Neural cell (in vitro differentiated cells): ENCODE data around the gene SNAPC5. TPM values are rescaled to one million over a fixed set of nuclear protein-coding genes. Genes with fewer than 3 reads are reported as not detected.

ENCODE experiments used
- H2AFZ ChIP-seq: fragments of 200-600, 300-800 bp; sonication (generic), shearing (Covaris generic); 2 replicates; pipeline ENCODE4 v1.6.0; 2014; ENCODE audit warnings: low read depth, mild to moderate bottlenecking, antibody characterized with exemption, low read length, moderate library complexity
- H3F3A ChIP-seq: fragments of 200-600 bp; shearing (Covaris generic); 2 replicates; pipeline ENCODE4 v1.6.1; 2016; ENCODE audit warnings: mild to moderate bottlenecking, moderate library complexity, mixed read lengths, antibody characterized with exemption, low read length; ENCODE audit not compliant: insufficient read depth, poor library complexity, severe bottlenecking
- H3K27ac ChIP-seq: fragments of 200-600, 300-800 bp; sonication (generic), shearing (Covaris generic); 2 replicates; pipeline ENCODE4 v1.5.1; 2014; ENCODE audit warnings: mild to moderate bottlenecking, low read length, moderate library complexity
- H3K27me3 ChIP-seq: fragments of 300-800, 200-600 bp; sonication (generic), shearing (Covaris generic); 2 replicates; pipeline ENCODE4 v1.6.0; 2014; ENCODE audit warnings: mild to moderate bottlenecking, low read depth, low read length, moderate library complexity; ENCODE audit not compliant: insufficient read depth
- H3K36me3 ChIP-seq: fragments of 300-800, 200-600 bp; sonication (generic), shearing (Covaris generic); 2 replicates; pipeline ENCODE4 v1.5.1; 2014; ENCODE audit warnings: mild to moderate bottlenecking, antibody characterized with exemption, low read length, moderate library complexity; ENCODE audit not compliant: insufficient read depth
- H3K4me2 ChIP-seq: fragments of 300-800, 200-600 bp; sonication (generic), shearing (Covaris generic); 2 replicates; pipeline ENCODE4 v1.6.0; 2014; ENCODE audit warnings: mild to moderate bottlenecking, low read length
- H3K4me3 ChIP-seq: fragments of 300-800, 200-600 bp; sonication (generic), shearing (Covaris generic); 2 replicates; pipeline ENCODE4 v1.5.1; 2014; ENCODE audit warnings: mild to moderate bottlenecking, low read length, moderate library complexity
- H3K79me2 ChIP-seq: fragments of 200-600 bp; shearing (Covaris generic); replicated peaks from 2 replicates; pipeline ENCODE4 v1.6.0; 2014; ENCODE audit warnings: mild to moderate bottlenecking, low read length, moderate library complexity; ENCODE audit not compliant: insufficient read depth
- H3K9ac ChIP-seq: fragments of 300-800, 200-600 bp; sonication (generic), shearing (Covaris generic); 2 replicates; pipeline ENCODE4 v1.6.1; 2016; ENCODE audit warnings: mild to moderate bottlenecking, low read length, mixed read lengths
- H3K9me2 ChIP-seq: fragments of 200-600 bp; shearing (Covaris generic); 2 replicates; pipeline ENCODE4 v1.6.1; 2016; ENCODE audit warnings: mild to moderate bottlenecking, low read length, mixed read lengths; ENCODE audit not compliant: insufficient read depth
- H3K9me3 ChIP-seq: fragments of 200-600, 300-800 bp; sonication (generic), shearing (Covaris generic); 2 replicates; pipeline ENCODE4 v1.6.1; 2016; ENCODE audit warnings: mild to moderate bottlenecking, mixed run types, low read length, moderate library complexity, mixed read lengths
- H4K20me1 ChIP-seq: fragments of 200-600 bp; shearing (Covaris generic); 2 replicates; pipeline ENCODE4 v1.6.1; 2016; ENCODE audit warnings: mild to moderate bottlenecking, mixed run types; ENCODE audit not compliant: insufficient read depth
- CTCF ChIP-seq: fragments of 450-650 bp; IDR thresholded peaks from 2 replicates; pipeline ENCODE4 v1.5.1; 2014; ENCODE audit warnings: antibody characterized with exemption, mild to moderate bottlenecking, moderate library complexity; ENCODE audit not compliant: poor library complexity, severe bottlenecking
- EP300 ChIP-seq: fragments of 450-650 bp; conservative IDR thresholded peaks from 2 replicates; pipeline ENCODE4 v1.6.1; 2014; ENCODE audit warnings: antibody characterized with exemption, mild to moderate bottlenecking, moderate library complexity; ENCODE audit not compliant: poor library complexity, severe bottlenecking
- EZH2 ChIP-seq: fragments of 200-600, 300-800 bp; shearing (Covaris generic), sonication (generic); IDR thresholded peaks from 2 replicates; pipeline ENCODE4 v1.6.1; 2014; ENCODE audit warnings: antibody characterized with exemption, low read length, borderline replicate concordance, mild to moderate bottlenecking; ENCODE audit not compliant: insufficient read depth, poor library complexity, severe bottlenecking
- MXI1 ChIP-seq: fragments of 450-650 bp; conservative IDR thresholded peaks from 2 replicates; pipeline ENCODE4 v1.6.1; 2014; ENCODE audit warnings: antibody characterized with exemption, mild to moderate bottlenecking; ENCODE audit not compliant: poor library complexity, severe bottlenecking
- POLR2AphosphoS5 ChIP-seq: IDR thresholded peaks from 2 replicates; pipeline ENCODE4 v1.6.1; 2012
- RAD21 ChIP-seq: fragments of 450-650 bp; conservative IDR thresholded peaks from 2 replicates; pipeline ENCODE4 v1.6.1; 2014; ENCODE audit warnings: antibody characterized with exemption, mild to moderate bottlenecking, moderate library complexity
- REST ChIP-seq: IDR thresholded peaks from 2 replicates; pipeline ENCODE4 v1.6.1; 2012; ENCODE audit warnings: borderline replicate concordance
- SMC3 ChIP-seq: fragments of 450-650 bp; conservative IDR thresholded peaks from 2 replicates; pipeline ENCODE4 v1.6.1; 2014; ENCODE audit warnings: antibody characterized with exemption, mild to moderate bottlenecking, moderate library complexity; ENCODE audit not compliant: poor library complexity
- TAF1 ChIP-seq: IDR thresholded peaks from 2 replicates; pipeline ENCODE4 v1.6.1; 2012; ENCODE audit warnings: low read depth
- polyA plus RNA-seq: library from polyadenylated mRNA; depleted of rRNA; stranded (reverse); fragments of >200 nt; gene quantifications from 2 replicates; pipeline ENCODE4 v1.2.3, GENCODE V29; 2014

Gene SNAPC5
- polyA plus RNA-seq, 1 donor from 2014 or later = 62.3 TPM

- no peak overlapping the region for H3K4me2 ChIP-seq
- H4K20me1 ChIP-seq = no peaks in the 10 kb centered on the region
- no peaks in the 10 kb centered on the region for H3K79me2 ChIP-seq
- H3F3A ChIP-seq = no peaks in the 10 kb centered on the region
- H3K36me3 ChIP-seq = no peaks in the 10 kb centered on the region
- H3K9me2 ChIP-seq = no peaks in the 10 kb centered on the region
- no peak overlapping the region for H2AFZ ChIP-seq
- H3K4me3 ChIP-seq = no peak overlapping the region
- TF ChIP-seq EZH2 = no peak
- no peak for TF ChIP-seq TAF1
- TF ChIP-seq MXI1 = no peak
- TF ChIP-seq RAD21 = no peak
- no peak for TF ChIP-seq REST
- no peak for TF ChIP-seq CTCF
- no peak for TF ChIP-seq POLR2AphosphoS5
- TF ChIP-seq SMC3 = no peak
- TF ChIP-seq EP300 = no peak
- H3K27me3 ChIP-seq = no peaks in the 10 kb centered on the region
- H3K9ac ChIP-seq = no peak overlapping the region
- no peak overlapping the region for H3K27ac ChIP-seq
- H3K9me3 ChIP-seq = no peaks in the 10 kb centered on the region
Observed at GRCh38 chr15:66488525-66488924, 9.0 kb downstream of the SNAPC5 start.

- TF ChIP-seq TAF1 (no peak), RAD21 (no peak), SMC3 (no peak), CTCF (no peak)
- no peak overlapping the region for H3K27ac ChIP-seq
- H3K79me2 ChIP-seq = no peaks in the 10 kb centered on the region
- no peak overlapping the region for H3K9ac ChIP-seq
- H3F3A ChIP-seq = no peaks in the 10 kb centered on the region
- no peak overlapping the region for H3K4me3 ChIP-seq
- H2AFZ ChIP-seq = no peak overlapping the region
- no peaks in the 10 kb centered on the region for H3K36me3 ChIP-seq
- no peak overlapping the region for H3K4me2 ChIP-seq
- no peaks in the 10 kb centered on the region for H3K9me2 ChIP-seq
- H4K20me1 ChIP-seq = no peaks in the 10 kb centered on the region
- H3K27me3 ChIP-seq = no peaks in the 10 kb centered on the region
- H3K9me3 ChIP-seq = no peaks in the 10 kb centered on the region
Observed at GRCh38 chr15:66486887-66487286, 10.7 kb downstream of the SNAPC5 start.
